ENCODE results near the gene PANK2.

PANK2 gene

DNA sequence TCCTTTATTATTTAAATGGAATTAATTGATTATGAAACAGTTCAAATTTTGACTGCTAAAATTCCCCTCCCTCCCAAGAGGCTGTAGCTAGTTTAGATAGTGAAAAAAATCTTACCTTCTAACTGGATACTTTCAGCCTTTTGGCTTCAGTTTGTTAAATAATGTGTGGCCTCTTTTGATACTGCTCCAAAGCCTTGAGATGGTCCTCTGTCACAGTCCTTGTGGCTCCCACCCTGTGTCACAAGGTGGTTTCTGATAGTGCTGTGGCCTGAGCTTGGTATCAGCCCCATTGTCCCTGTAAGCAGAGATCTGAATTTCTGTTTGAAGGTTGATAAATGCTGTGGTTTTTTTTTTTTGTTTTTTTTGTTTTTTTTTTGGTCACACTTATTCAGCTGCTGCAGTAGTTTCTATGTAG lies 20.8 kb downstream of the PANK2 start:
- Histone ChIP-seq H3K36me3 (peaks cover 76% of the 10 kb centered on the region), H3K4me1 (peaks cover 25% of the 10 kb centered on the region), H3K4me2 (no peak overlapping the region), H3K9ac (no peak overlapping the region), H3K4me3 (no peak overlapping the region), H3K9me3 (no peaks in the 10 kb centered on the region), H3K27ac (no peak overlapping the region), H4K20me1 (peaks cover 98% of the 10 kb centered on the region), H3K27me3 (no peaks in the 10 kb centered on the region)
- no peak for TF ChIP-seq Cebpa-rat (IDR thresholded peaks at IDR 0.05)

DNA sequence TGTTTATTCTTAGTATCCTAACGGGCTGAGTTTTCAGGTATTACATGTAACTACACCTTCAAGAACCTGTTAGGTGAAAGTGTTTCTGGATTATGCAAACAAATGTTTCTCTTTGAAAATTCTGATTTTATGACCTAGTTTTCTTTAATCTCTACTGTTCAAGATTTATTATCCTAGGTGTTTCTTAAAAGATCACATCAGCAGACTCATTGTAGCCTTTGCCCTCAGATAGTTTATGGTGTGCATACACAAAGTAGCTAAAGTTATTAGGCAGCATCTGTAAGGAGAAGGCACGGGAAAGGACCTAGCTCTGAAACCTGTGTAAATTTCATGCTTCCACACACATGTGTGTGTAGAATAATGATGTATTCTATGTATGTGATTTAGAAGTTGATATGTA lies 21.7 kb downstream of the PANK2 start:
- TF ChIP-seq Cebpa-rat (IDR thresholded peaks at IDR 0.05) = no peak
- Histone ChIP-seq H3K4me3 (no peak overlapping the region), H3K27ac (no peak overlapping the region), H4K20me1 (peaks cover 97% of the 10 kb centered on the region), H3K36me3 (peaks cover 84% of the 10 kb centered on the region), H3K9ac (no peak overlapping the region), H3K4me2 (no peak overlapping the region), H3K27me3 (no peaks in the 10 kb centered on the region), H3K4me1 (peaks cover 24% of the 10 kb centered on the region), H3K9me3 (no peaks in the 10 kb centered on the region)

DNA sequence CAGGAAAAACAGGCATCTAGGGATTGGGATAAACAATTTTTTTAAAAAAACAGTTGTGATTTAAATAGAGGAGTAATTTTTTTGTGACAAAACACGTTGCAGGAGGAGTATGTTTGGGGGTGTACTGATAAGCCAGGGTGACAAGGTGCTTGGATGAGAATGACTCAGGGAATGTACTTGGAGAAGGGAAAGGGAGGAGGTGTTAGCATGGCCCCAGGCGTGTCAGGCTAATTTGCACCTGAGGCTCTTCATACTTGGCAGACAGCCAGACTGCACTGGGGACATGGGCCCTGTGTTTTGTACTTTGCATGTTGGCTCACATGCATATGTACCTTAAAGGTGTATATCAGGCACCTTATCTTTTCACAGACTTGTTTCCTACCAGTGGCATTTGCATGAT lies 22.8 kb downstream of the PANK2 start:
- H3K4me3 ChIP-seq = no peak overlapping the region
- H4K20me1 ChIP-seq = peaks cover 97% of the 10 kb centered on the region

DNA sequence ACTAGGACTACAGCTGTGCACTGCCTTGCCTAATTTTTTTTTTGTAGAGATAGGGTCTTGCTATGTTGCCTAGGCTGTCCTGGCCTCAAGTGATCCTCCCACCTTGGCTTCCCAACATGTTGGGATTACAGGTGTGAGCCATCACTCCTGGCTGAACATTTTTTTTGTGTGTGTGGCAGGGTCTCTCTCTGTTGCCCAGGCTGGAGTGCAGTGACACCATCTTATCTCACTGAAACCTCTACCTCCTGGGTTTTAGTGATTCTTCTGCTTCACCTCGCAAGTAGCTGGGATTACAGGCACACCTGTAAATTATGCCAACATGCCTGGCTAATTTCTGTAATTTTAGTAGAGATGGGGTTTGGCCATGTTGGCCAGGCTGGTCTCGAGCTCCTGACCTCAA lies 25.3 kb downstream of the PANK2 start:
- no peak overlapping the region for H3K4me2 ChIP-seq
- peaks cover 97% of the 10 kb centered on the region for H3K36me3 ChIP-seq

More for the DNA sequence above, 22.8 kb downstream of the PANK2 start:
- Histone ChIP-seq H3K27ac (no peak overlapping the region), H3K36me3 (peaks cover 94% of the 10 kb centered on the region), H3K9me3 (no peaks in the 10 kb centered on the region), H3K4me1 (peaks cover 15% of the 10 kb centered on the region), H3K9ac (no peak overlapping the region), H3K4me2 (no peak overlapping the region), H3K27me3 (no peaks in the 10 kb centered on the region)
- no peak for TF ChIP-seq Cebpa-rat (IDR thresholded peaks at IDR 0.05)

DNA sequence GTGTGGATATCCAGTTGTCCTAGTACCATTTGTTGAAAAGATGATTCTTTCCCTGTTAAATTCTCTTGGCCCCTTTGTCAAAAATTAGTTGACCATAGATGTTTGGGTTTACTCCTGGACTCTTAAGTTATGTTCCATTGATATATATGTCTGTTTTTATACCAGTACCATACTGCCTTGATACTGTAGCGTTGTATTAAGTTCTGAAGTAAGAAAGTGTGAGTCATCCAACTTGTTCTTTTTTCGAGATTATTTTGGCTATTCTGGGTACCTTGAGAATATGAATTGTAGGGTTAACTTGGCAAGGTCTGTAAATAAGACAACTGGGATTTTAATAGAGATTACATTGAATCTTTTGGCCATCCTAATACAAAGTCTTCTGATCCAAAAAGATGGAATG lies 26.5 kb downstream of the PANK2 start:
- H3K4me1 ChIP-seq = peaks cover 7% of the 10 kb centered on the region
- peaks cover 96% of the 10 kb centered on the region for H3K36me3 ChIP-seq
- no peak overlapping the region for H3K4me2 ChIP-seq
- no peaks in the 10 kb centered on the region for H3K9me3 ChIP-seq
- H3K27me3 ChIP-seq = no peaks in the 10 kb centered on the region
- no peak for TF ChIP-seq Cebpa-rat (IDR thresholded peaks at IDR 0.05)
- peaks cover 81% of the 10 kb centered on the region for H4K20me1 ChIP-seq
- no peak overlapping the region for H3K9ac ChIP-seq
- H3K4me3 ChIP-seq = no peak overlapping the region
- H3K27ac ChIP-seq = no peak overlapping the region

More for the DNA sequence above, 25.3 kb downstream of the PANK2 start:
- peaks cover 87% of the 10 kb centered on the region for H4K20me1 ChIP-seq
- H3K27me3 ChIP-seq = no peaks in the 10 kb centered on the region
- no peak overlapping the region for H3K27ac ChIP-seq
- H3K4me3 ChIP-seq = no peak overlapping the region
- H3K4me1 ChIP-seq = no peaks in the 10 kb centered on the region
- H3K9me3 ChIP-seq = no peaks in the 10 kb centered on the region
- H3K9ac ChIP-seq = no peak overlapping the region
- no peak for TF ChIP-seq Cebpa-rat (IDR thresholded peaks at IDR 0.05)

DNA sequence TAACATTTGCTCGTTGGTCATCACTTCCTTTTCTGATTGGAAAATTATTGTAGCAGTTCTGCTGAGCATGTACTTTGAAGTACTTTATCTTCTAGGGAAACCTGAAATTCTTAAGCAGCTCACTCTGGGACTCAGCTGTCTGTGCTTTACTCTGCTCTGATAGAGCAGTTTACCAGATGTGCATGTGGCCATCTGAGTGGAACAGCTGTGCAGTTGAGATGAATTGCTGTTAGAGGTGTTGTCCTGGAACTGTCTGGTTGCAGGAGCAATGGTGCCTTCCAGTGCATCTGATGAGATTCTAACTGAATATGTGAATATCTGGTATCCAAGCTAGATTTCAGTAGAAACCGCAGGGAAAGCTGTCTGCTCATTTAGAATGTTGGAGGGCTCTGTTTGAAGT lies 27.2 kb downstream of the PANK2 start:
- H3K9ac ChIP-seq = no peak overlapping the region
- H4K20me1 ChIP-seq = peaks cover 81% of the 10 kb centered on the region
- no peaks in the 10 kb centered on the region for H3K9me3 ChIP-seq
- H3K4me1 ChIP-seq = peaks cover 13% of the 10 kb centered on the region
- TF ChIP-seq Cebpa-rat (IDR thresholded peaks at IDR 0.05) = no peak
- H3K36me3 ChIP-seq = peaks cover 91% of the 10 kb centered on the region
- no peak overlapping the region for H3K4me2 ChIP-seq
- no peak overlapping the region for H3K4me3 ChIP-seq
- no peak overlapping the region for H3K27ac ChIP-seq
- H3K27me3 ChIP-seq = no peaks in the 10 kb centered on the region

DNA sequence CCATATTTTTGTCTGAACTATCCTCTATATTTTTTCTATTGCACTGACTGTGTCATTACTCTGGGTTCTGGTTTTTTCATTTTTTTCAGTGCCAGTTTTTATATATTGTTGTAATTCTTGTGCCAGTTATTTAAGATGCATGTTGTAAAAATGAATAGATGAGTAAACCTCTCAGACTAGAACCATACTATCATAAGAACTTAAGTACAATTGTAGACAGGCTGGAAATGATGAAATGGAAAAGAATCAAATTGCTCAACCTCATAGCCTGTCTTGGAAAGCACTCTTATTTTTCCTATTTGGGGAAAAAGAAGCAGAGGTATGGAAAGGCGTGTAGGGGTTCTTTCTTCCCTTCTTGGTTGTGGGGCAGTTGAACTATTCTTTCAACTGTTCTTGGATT lies 30.2 kb downstream of the PANK2 start:
- H3K4me1 ChIP-seq = peaks cover 43% of the 10 kb centered on the region
- H3K4me3 ChIP-seq = no peak overlapping the region
- no peak overlapping the region for H3K9ac ChIP-seq
- H3K4me2 ChIP-seq = no peak overlapping the region
- peaks cover 84% of the 10 kb centered on the region for H3K36me3 ChIP-seq
- TF ChIP-seq Cebpa-rat (IDR thresholded peaks at IDR 0.05) = no peak
- H4K20me1 ChIP-seq = peaks cover 82% of the 10 kb centered on the region
- no peaks in the 10 kb centered on the region for H3K9me3 ChIP-seq
- H3K27me3 ChIP-seq = no peaks in the 10 kb centered on the region
- no peak overlapping the region for H3K27ac ChIP-seq

DNA sequence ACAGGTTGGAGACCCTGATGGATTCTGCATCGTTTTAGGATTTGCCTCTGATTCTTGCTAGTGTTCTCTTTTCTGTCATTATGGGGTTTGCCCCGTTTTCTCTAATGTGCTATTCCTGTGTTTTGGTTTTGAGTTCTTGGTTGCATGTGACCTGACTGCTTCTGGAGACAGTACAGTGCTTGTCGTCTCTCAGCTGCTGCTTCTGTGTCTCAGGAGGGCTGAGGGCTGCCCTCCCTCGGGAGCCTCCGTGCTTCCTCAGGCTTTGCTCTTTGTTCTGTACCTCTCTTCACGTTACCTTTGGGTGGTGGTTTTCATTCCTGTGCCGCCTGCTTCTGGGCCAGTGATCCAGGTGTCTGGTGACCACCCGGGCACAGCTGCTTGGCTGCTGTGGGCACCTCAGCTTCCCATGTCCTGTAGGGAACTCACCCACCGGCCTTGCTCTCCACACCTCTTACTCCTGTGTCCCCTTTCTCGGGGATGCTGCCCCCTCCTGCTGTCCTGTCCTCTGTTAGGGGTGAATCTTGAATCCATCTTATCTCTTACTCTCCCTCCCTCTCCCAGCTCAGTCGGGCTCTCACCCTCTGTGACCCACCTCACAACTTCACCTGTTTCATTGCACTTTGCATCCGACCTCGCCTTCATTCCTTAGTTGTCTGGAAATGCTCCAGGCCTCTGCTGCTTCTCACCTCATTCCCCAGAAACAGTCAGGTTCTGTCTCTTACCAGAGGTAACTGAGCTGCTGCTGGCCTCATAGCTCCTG lies 33.2 kb downstream of the PANK2 start:
- H3K9me3 ChIP-seq = no peaks in the 10 kb centered on the region
- H3K9ac ChIP-seq = peak overlapping the region; percentile 49; the same call in 1 of the 2 replicates
- TF ChIP-seq Cebpa-rat (IDR thresholded peaks at IDR 0.05) = no peak
- peaks cover 60% of the 10 kb centered on the region for H3K4me1 ChIP-seq
- H4K20me1 ChIP-seq = peaks cover 76% of the 10 kb centered on the region
- peak overlapping the region; percentile 59 for H3K4me2 ChIP-seq
- peaks cover 75% of the 10 kb centered on the region for H3K36me3 ChIP-seq
- H3K4me3 ChIP-seq = no peak overlapping the region
- H3K27me3 ChIP-seq = no peaks in the 10 kb centered on the region
- peak overlapping the region; percentile 55 for H3K27ac ChIP-seq

DNA sequence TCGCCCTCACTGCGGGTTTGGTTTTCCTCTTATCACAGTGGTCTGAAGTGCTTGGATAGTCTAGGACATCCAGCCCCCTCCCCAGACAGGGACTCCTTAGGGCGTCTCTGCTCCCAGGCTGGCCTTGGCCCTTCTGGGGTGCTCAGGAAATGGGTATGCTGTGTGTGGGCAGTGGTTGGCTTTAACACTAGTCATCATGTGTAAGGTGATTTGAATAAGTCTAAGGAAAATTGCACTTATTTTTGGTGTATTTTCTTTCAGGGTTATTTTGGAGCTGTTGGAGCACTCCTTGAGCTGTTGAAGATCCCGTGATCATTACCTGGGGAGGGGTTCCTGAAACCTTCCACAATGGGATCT lies 33.8 kb downstream of the PANK2 start:
- H3K36me3 ChIP-seq = peaks cover 72% of the 10 kb centered on the region
- H3K4me1 ChIP-seq = peaks cover 66% of the 10 kb centered on the region
- H3K9ac ChIP-seq = no peak overlapping the region
- no peak for TF ChIP-seq Cebpa-rat (IDR thresholded peaks at IDR 0.05)
- H3K4me2 ChIP-seq = peak overlapping the region; percentile 59; the same call in 1 of the 2 replicates
- H4K20me1 ChIP-seq = peaks cover 80% of the 10 kb centered on the region
- no peaks in the 10 kb centered on the region for H3K27me3 ChIP-seq
- no peak overlapping the region for H3K27ac ChIP-seq
- H3K4me3 ChIP-seq = no peak overlapping the region
- H3K9me3 ChIP-seq = no peaks in the 10 kb centered on the region

DNA sequence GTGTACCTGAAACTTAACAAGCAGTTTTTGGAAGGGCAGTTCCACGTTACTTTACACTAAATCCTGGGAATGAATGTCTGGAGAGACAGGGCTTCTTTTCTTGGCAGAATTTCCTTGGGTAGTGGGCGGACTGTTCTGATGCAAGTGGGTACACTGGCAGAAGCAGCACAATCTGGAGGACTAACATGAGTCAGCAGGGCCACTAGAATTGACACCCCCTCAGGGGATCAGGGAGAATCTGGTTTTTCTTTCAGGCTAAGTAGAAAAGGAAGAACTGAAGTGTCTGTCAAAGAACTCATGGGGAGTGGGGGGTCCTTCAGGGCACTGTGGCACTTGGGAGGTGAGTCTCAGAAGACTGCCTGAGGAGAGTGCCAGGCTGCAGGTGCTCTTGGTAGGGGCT lies 34.6 kb downstream of the PANK2 start:
- H3K4me1 ChIP-seq = peaks cover 70% of the 10 kb centered on the region
- peaks cover 63% of the 10 kb centered on the region for H3K36me3 ChIP-seq

More for the DNA sequence above, 34.6 kb downstream of the PANK2 start:
- peaks cover 76% of the 10 kb centered on the region for H4K20me1 ChIP-seq
- no peaks in the 10 kb centered on the region for H3K27me3 ChIP-seq
- no peaks in the 10 kb centered on the region for H3K9me3 ChIP-seq
- no peak overlapping the region for H3K27ac ChIP-seq
- 0 out of 2 replicates have a peak overlapping the region, but pooled peaks have one; percentile 0 for H3K4me2 ChIP-seq
- no peak for TF ChIP-seq Cebpa-rat (IDR thresholded peaks at IDR 0.05)
- no peak overlapping the region for H3K4me3 ChIP-seq
- no peak overlapping the region for H3K9ac ChIP-seq
